Measurements from ENCODE around the gene PLA2G4A. TPM values are rescaled to one million over a fixed set of nuclear protein-coding genes. Genes with fewer than 3 reads are reported as not detected.
A peak's percentile ranks its signal among the peaks of the same experiment; 100 is the strongest.

Gene PLA2G4A
- total RNA-seq, 1 donor from 2014 or later, result 27.1 TPM

DNA sequence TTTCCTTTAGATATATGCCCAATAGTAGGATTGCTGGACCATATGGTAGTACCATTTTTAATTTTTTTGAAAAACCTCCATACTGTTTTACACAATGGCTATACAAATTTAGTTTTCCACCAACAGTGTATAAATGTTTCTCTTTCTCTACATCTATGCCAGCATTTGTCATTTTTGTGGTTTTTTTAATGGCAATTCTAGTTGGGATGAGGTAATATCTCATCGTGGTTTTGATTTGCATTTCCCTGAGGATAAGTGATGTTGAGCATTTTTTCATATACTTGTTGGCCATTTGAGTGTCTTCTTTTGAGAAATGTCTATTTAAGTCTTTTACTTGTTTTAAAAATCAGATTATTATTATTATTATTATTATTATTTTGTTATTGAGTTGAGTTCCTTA lies 35.5 kb downstream of the PLA2G4A start:
- no peak for DNase-seq (ENCODE audit: low spot score)
- peaks cover 30% of the 10 kb centered on the region for H3K4me1 Mint-ChIP-seq (ENCODE audit: low read depth)
- no peaks in the 10 kb centered on the region for H3K27me3 Mint-ChIP-seq (ENCODE audit: low read depth)
- no peak overlapping the region for H3K4me3 Mint-ChIP-seq (ENCODE audit: low read depth)
- peaks cover 8% of the 10 kb centered on the region for H3K9me3 Mint-ChIP-seq
- peaks cover 47% of the 10 kb centered on the region for H3K36me3 Mint-ChIP-seq (ENCODE audit: low read depth)
- intact Hi-C loops (cut with micrococcal nuclease), result loop anchor here (2.0 kb wide), 1 partner anchor 51 kb away; no protein-coding TSS in a partner anchor
- no peak overlapping the region for H3K27ac Mint-ChIP-seq

DNA sequence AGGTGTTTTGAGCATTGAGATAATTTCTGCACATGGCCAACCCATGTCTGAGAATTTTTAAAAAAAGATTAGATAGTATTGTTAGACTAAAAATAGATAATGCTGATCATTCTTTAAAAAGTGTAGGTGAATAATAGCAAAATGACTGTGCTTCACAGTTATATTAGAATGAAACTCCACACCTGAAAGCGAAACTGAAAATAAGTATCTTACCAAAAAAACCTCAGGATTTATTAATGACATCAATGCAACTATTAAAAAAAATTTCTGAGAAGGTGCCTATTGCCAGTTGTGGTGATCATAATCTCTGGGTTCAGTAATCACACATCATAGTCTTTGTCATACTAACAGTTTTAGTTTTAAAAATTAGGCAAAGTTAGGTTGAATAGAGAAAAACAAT lies 36.5 kb downstream of the PLA2G4A start:
- no peak for DNase-seq (ENCODE audit: low spot score)
- intact Hi-C loops (cut with micrococcal nuclease), result loop anchor here (1.0 to 5.0 kb wide), 6 partner anchors 8 to 126 kb away; partner anchors contain the start of gene PLA2G4A
- no peak overlapping the region for H3K4me3 Mint-ChIP-seq (ENCODE audit: low read depth)
- H3K9me3 Mint-ChIP-seq, result peaks cover 8% of the 10 kb centered on the region
- H3K4me1 Mint-ChIP-seq (ENCODE audit: low read depth), result peaks cover 35% of the 10 kb centered on the region
- H3K27me3 Mint-ChIP-seq (ENCODE audit: low read depth), result no peaks in the 10 kb centered on the region
- peaks cover 45% of the 10 kb centered on the region for H3K36me3 Mint-ChIP-seq (ENCODE audit: low read depth)
- H3K27ac Mint-ChIP-seq, result peak overlapping the region; percentile 90

DNA sequence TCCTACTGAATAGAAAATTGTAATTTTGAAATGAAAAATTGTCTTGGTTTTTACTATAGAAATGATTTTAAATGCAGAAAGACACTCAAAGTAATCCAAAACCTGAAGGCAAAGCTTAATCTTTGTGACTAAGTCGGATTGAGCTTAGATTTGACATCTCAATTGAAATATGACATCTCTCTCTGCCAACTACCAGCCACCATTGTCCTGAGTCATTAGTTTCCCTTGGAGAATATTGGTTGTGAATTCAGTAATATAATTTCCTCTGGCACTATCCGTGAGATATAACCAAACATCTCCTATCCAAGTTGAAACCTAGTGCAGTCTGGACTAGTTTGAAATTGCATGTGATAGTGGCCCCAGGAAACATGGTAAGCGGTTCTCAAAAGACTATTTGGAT lies 37.1 kb downstream of the PLA2G4A start:
- H3K27me3 Mint-ChIP-seq (ENCODE audit: low read depth), result no peaks in the 10 kb centered on the region
- H3K36me3 Mint-ChIP-seq (ENCODE audit: low read depth), result peaks cover 44% of the 10 kb centered on the region
- H3K27ac Mint-ChIP-seq, result peak overlapping the region; percentile 90
- intact Hi-C loops (cut with micrococcal nuclease), result loop anchor here (1.0 to 5.0 kb wide), 6 partner anchors 7 to 127 kb away; partner anchors contain the start of gene PLA2G4A
- DNase-seq (ENCODE audit: low spot score), result no peak
- H3K9me3 Mint-ChIP-seq, result peaks cover 8% of the 10 kb centered on the region
- H3K4me1 Mint-ChIP-seq (ENCODE audit: low read depth), result peaks cover 37% of the 10 kb centered on the region
- no peak overlapping the region for H3K4me3 Mint-ChIP-seq (ENCODE audit: low read depth)

DNA sequence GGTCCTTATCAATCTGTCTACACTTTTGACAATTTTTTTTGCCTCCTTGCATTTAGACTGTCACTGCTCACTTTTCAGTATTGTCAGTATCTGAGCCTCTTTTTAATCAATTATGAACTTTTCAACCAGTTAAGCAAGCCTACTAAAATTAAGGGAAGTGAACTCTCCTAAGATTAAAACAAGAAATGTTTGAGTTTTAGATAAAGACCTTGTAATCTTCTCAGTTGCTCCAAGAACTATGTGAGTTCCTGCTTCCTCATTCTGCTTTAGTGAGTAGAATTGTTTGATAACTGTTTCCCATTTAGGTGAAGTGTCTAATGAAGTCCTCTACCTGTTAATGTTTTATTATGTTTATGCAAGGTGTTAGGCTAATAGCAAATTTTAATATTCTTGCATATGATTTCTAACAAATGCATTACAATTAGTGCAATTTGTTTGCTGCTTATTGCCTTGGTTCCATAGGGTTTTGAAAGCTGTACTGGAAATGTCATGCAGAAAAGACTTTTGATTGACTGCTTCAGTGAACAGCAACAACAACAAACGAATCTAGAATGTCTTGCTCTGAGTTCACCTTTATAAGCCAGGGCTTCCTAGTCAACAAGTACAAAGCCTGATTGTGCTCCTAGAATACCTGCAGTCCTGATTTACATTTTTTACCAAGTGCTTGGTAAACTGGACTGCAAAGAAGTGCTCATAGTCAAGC lies 40.9 kb downstream of the PLA2G4A start:
- H3K4me3 Mint-ChIP-seq (ENCODE audit: low read depth), result no peak overlapping the region
- DNase-seq (ENCODE audit: low spot score), result no peak
- H3K27ac Mint-ChIP-seq, result peak overlapping the region; percentile 74
- intact Hi-C loops (cut with micrococcal nuclease), result loop anchor here (5.0 kb wide), 1 partner anchor 42 kb away; the partner anchor contains the start of gene PLA2G4A
- peaks cover 53% of the 10 kb centered on the region for H3K4me1 Mint-ChIP-seq (ENCODE audit: low read depth)
- H3K27me3 Mint-ChIP-seq (ENCODE audit: low read depth), result no peaks in the 10 kb centered on the region
- H3K36me3 Mint-ChIP-seq (ENCODE audit: low read depth), result peaks cover 42% of the 10 kb centered on the region
- H3K9me3 Mint-ChIP-seq, result peaks cover 8% of the 10 kb centered on the region

DNA sequence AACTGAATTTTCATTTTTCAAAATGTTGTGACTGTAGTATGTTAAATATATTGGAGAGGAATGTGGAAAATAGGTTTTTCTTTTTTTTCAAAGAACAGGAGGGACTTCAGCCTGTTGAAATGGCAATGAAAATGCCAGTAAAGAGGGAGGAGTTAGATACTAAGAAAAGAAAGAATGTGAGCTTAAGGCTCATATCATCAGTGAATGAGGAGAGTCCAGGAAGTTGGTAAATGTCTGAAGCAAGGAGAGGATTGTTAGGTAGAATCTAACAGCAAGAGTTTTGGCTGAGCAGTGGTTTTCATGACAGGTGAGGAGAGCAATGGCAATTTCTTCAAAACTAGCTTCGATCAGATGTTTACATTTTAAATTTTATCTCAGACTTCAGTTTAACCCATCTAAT lies 43.0 kb downstream of the PLA2G4A start:
- Mint-ChIP-seq H3K36me3 (ENCODE audit: low read depth) (peaks cover 45% of the 10 kb centered on the region), H3K9me3 (peaks cover 8% of the 10 kb centered on the region), H3K27ac (peak overlapping the region; percentile 70), H3K4me3 (ENCODE audit: low read depth) (no peak overlapping the region), H3K27me3 (ENCODE audit: low read depth) (no peaks in the 10 kb centered on the region), H3K4me1 (ENCODE audit: low read depth) (peaks cover 46% of the 10 kb centered on the region)
- no peak for DNase-seq (ENCODE audit: low spot score)
- intact Hi-C loops (cut with micrococcal nuclease), result loop anchor here (2.0 kb wide), 1 partner anchor 15 kb away; no protein-coding TSS in a partner anchor

DNA sequence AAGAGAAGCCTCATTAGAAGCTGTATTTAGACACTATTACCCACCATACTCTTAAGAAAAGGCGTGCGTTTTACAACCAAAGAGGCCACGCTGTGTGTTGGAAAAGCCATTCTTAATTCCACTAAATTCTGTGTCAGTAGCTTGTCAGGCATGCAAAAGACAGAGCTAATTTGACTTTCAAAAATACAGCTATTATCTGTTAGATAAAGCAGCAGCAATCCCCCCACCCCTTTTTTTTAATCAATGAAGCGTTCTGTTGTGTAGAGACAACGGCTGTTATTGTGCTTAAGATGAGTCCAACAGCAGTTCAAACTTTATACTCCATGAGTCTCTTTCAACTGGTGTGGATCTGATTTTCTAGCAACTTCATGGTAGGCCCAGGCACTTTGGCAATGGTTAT lies 43.5 kb downstream of the PLA2G4A start:
- Mint-ChIP-seq H3K9me3 (peaks cover 8% of the 10 kb centered on the region), H3K4me3 (ENCODE audit: low read depth) (no peak overlapping the region), H3K27ac (no peak overlapping the region), H3K27me3 (ENCODE audit: low read depth) (no peaks in the 10 kb centered on the region), H3K36me3 (ENCODE audit: low read depth) (peaks cover 39% of the 10 kb centered on the region), H3K4me1 (ENCODE audit: low read depth) (peaks cover 41% of the 10 kb centered on the region)
- intact Hi-C loops (cut with micrococcal nuclease), result loop anchor here (2.0 kb wide), 1 partner anchor 15 kb away; no protein-coding TSS in a partner anchor
- no peak for DNase-seq (ENCODE audit: low spot score)

DNA sequence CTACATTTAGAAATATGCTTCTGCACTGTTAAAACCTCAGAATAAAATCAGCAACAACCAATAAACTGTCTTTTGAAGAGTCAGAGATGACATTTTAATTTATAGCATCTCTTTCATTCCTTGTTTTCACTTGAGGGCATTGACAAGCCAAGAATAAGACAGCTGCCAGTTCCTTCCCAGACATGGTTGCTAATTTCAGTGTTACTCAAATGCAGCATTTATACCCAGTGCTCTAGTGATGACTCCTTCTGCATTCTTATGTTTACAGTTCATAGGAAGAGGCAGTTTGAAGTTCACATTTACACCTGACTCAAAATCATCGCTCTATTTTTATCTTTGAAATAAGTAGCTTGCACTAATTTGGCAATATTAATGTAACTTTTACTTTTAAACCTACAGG lies 44.9 kb downstream of the PLA2G4A start:
- Mint-ChIP-seq H3K27me3 (ENCODE audit: low read depth) (no peaks in the 10 kb centered on the region), H3K4me3 (ENCODE audit: low read depth) (no peak overlapping the region), H3K36me3 (ENCODE audit: low read depth) (peaks cover 32% of the 10 kb centered on the region), H3K4me1 (ENCODE audit: low read depth) (peaks cover 42% of the 10 kb centered on the region), H3K9me3 (peaks cover 3% of the 10 kb centered on the region), H3K27ac (peak overlapping the region; percentile 66)
- no peak for DNase-seq (ENCODE audit: low spot score)
- intact Hi-C loops (cut with micrococcal nuclease), result loop anchor here (1.0 to 2.0 kb wide), 2 partner anchors 8 to 13 kb away; no protein-coding TSS in a partner anchor

DNA sequence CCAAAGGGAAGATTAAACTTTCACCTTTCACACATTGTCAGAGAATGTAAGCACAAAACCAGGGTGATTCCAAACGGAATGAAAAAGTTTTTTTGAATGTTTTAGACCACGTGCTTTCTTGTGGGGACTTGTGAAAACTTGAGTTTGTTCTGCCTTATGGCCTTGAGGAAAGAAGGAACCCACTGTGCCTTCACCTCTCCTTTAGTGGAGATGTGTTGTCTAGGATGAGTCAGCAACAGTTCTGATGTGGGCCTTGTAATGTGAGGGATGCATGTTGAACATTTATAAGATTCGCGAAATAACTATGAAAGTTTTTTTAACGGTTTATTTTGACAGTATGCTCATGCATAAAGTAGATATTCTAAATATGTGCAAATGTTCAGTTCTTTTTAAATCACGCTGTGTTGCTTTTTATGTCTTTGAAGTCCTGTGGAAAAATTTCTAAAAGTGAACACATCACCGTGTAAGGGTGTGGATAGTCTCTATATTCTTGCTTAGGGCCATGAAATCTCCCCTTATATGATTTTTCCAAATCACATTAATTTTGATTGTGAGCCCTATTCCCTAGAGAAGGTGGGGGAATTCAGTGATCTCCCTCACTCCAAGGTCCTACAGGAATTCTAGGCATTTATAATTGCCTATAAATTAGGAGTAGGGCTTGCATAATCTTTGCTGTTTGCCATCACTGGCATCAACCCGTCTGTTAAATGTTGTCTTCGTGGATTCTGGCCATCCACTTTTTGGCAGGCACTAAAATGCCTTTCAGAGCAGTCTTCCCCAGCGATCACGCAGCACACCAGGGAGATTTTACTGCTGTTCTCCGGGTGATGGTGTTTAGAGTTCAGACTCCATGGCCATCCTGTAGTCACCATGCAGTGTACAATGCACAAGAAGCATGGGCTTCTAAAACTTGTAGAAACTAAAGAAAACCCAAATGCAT lies 47.4 kb downstream of the PLA2G4A start:
- H3K36me3 Mint-ChIP-seq (ENCODE audit: low read depth), result peaks cover 15% of the 10 kb centered on the region
- no peak for DNase-seq (ENCODE audit: low spot score)
- no peak overlapping the region for H3K4me3 Mint-ChIP-seq (ENCODE audit: low read depth)
- H3K27ac Mint-ChIP-seq, result no peak overlapping the region
- no peaks in the 10 kb centered on the region for H3K9me3 Mint-ChIP-seq
- intact Hi-C loops (cut with micrococcal nuclease), result no loop called here
- no peaks in the 10 kb centered on the region for H3K27me3 Mint-ChIP-seq (ENCODE audit: low read depth)
- H3K4me1 Mint-ChIP-seq (ENCODE audit: low read depth), result peaks cover 32% of the 10 kb centered on the region

DNA sequence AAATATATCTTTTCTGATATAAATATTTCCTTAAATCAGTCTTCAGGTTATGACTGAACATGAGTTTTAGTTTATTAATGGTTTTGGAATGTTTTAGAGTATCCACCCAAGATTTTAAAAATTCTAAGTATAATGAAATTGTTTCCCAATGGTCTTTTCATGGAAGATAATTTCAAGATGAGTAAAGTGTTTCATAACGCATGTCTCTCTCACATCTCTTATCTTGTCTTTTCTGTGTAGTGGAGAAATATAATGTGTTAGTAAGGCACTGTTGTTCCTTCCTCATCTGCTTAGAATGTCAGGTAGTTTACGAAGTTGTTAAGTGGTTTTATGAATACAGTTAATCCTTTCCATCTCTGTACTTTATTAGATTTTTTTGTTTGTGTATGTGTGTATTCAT lies 49.6 kb downstream of the PLA2G4A start:
- Mint-ChIP-seq H3K27ac (no peak overlapping the region), H3K27me3 (ENCODE audit: low read depth) (no peaks in the 10 kb centered on the region), H3K4me1 (ENCODE audit: low read depth) (peaks cover 32% of the 10 kb centered on the region), H3K4me3 (ENCODE audit: low read depth) (no peak overlapping the region), H3K36me3 (ENCODE audit: low read depth) (peaks cover 12% of the 10 kb centered on the region), H3K9me3 (peaks cover 12% of the 10 kb centered on the region)
- intact Hi-C loops (cut with micrococcal nuclease), result no loop called here
- no peak for DNase-seq (ENCODE audit: low spot score)

DNA sequence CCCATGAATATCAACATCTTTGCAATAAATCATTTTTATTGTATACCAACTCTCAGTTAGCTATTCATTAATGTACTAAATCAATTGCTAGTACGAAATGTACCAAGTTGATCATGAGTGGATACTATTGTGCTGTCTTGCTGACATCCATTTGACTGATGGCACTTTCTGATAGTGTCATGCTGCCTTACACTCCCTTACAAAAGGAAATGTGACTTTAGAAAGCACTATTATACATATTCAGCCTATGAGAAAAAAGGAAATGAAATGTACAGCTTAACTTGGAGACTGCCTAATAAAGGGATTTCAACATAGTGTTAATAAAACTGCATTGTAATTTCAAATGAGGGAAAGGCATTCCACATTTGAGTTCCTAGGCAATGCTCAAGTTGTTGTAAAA lies 52.2 kb downstream of the PLA2G4A start:
- intact Hi-C loops (cut with micrococcal nuclease), result no loop called here
- no peak for DNase-seq (ENCODE audit: low spot score)
- Mint-ChIP-seq H3K9me3 (peaks cover 27% of the 10 kb centered on the region), H3K4me1 (ENCODE audit: low read depth) (peaks cover 15% of the 10 kb centered on the region), H3K27me3 (ENCODE audit: low read depth) (no peaks in the 10 kb centered on the region), H3K4me3 (ENCODE audit: low read depth) (no peak overlapping the region), H3K27ac (no peak overlapping the region), H3K36me3 (ENCODE audit: low read depth) (peaks cover 27% of the 10 kb centered on the region)

DNA sequence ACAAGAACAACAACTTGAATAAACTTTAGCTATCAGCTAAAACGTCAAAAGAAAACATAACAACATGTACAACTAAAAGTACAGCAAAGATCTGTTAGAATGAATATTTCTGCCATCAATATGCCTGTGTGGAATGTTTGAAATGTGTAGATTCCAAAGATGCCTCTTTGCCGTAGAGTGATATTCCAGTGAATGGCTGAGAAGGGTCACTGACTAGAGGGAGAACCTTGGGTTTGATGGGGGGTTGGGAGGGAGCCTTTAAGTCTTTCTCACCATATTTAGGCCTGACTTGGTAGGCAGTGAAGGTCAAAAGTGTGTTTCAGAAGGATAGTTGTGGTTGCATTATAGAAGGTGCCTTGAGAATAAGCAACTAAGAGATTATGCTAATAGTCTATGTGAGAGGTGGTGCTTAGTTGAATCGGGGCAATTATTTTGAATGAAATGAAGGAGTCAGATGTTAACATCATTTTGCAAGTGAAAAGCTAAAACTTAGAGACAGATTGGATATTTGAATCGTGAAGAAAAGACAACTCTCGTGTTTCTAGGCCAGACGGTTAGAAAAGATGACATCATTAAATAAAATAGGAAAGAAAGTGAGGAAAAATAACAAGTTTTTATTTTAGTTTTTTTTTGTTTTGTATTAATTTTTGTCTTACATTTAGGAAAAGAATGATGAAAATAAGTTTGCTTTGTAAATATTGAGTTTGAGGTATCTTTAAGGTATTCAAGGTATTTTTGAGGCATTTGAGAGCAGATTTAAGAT lies 53.8 kb downstream of the PLA2G4A start:
- Mint-ChIP-seq H3K4me3 (ENCODE audit: low read depth) (no peak overlapping the region), H3K9me3 (peaks cover 35% of the 10 kb centered on the region)

DNA sequence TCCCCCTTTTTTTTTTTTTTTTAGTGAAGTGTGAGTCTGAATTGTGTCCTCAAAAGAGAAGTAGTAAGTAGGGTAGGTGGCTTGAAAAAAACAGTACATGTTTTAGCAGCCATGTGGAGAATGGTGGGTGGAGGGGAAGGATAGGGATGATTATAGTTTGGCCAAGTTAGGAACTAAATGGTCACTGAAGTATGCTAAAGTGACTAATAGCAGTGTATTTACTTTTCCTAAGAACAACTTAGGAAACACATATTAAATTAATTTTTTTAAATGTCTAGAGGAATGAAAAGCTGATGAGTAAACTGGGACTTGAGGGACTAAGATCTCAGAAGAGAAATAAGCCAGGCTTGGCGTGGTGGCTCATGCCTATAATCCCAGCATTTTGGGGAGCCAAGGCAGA lies 55.5 kb downstream of the PLA2G4A start:
- DNase-seq (ENCODE audit: low spot score), result no peak
- Mint-ChIP-seq H3K27me3 (ENCODE audit: low read depth) (no peaks in the 10 kb centered on the region), H3K4me3 (ENCODE audit: low read depth) (no peak overlapping the region), H3K36me3 (ENCODE audit: low read depth) (peaks cover 38% of the 10 kb centered on the region), H3K9me3 (peaks cover 35% of the 10 kb centered on the region), H3K4me1 (ENCODE audit: low read depth) (peaks cover 30% of the 10 kb centered on the region), H3K27ac (no peak overlapping the region)
- intact Hi-C loops (cut with micrococcal nuclease), result no loop called here

More for the DNA sequence above, 53.8 kb downstream of the PLA2G4A start:
- intact Hi-C loops (cut with micrococcal nuclease), result no loop called here
- Mint-ChIP-seq H3K36me3 (ENCODE audit: low read depth) (peaks cover 33% of the 10 kb centered on the region), H3K4me1 (ENCODE audit: low read depth) (peaks cover 22% of the 10 kb centered on the region), H3K27ac (peak overlapping the region; percentile 14), H3K27me3 (ENCODE audit: low read depth) (no peaks in the 10 kb centered on the region)
- no peak for DNase-seq (ENCODE audit: low spot score)
